C4-2B (cell line): Measurements from ENCODE around the gene CELF6.

Experiments
- ZFX ChIP-seq: fragments of 450-650 bp; IDR thresholded peaks from 2 replicates; pipeline ENCODE4 v1.6.1; 2017
- TF ChIP-seq, protein P1 (sequence below): fragments of 450-650 bp; conservative IDR thresholded peaks from 2 replicates; pipeline ENCODE4 v1.5.1; 2017; ENCODE audit warnings: mild to moderate bottlenecking

DNA sequence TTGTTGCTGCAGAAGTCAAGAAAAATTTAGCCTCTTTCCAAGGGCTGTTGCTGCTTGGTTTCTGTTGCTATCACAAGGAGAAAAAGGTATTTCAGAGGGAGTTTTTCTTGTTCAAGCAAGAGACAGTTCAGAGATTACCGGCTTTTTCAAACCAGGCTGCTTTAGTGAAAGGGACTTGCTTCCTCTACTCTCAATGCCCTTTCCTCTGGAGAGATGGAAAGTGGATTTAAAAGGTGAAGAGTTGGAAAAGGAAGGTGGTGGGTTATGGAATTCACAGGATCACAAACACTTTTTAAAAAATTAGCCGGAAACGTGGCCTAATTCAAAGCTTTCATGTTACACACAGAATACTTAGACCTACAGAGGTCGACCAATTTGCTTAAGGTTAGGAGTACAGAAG lies 48.7 kb downstream of the CELF6 start:
- TF ChIP-seq, protein P1, sequence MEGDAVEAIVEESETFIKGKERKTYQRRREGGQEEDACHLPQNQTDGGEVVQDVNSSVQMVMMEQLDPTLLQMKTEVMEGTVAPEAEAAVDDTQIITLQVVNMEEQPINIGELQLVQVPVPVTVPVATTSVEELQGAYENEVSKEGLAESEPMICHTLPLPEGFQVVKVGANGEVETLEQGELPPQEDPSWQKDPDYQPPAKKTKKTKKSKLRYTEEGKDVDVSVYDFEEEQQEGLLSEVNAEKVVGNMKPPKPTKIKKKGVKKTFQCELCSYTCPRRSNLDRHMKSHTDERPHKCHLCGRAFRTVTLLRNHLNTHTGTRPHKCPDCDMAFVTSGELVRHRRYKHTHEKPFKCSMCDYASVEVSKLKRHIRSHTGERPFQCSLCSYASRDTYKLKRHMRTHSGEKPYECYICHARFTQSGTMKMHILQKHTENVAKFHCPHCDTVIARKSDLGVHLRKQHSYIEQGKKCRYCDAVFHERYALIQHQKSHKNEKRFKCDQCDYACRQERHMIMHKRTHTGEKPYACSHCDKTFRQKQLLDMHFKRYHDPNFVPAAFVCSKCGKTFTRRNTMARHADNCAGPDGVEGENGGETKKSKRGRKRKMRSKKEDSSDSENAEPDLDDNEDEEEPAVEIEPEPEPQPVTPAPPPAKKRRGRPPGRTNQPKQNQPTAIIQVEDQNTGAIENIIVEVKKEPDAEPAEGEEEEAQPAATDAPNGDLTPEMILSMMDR, result no peak
- no peak for TF ChIP-seq ZFX
